IPS-11a (cell line): ENCODE data around the gene LANCL3.
"Not testable (repeated sequence)": the region's sequence is repeated elsewhere in the genome, so short reads cannot be mapped to it uniquely, and the experiment has no call there.

Experiments
- H3K4me3 ChIP-seq: one replicate; pipeline ENCODE4 v1.5.1; 2013; ENCODE audit warnings: low read depth, low read length, control low read depth

LANCL3 gene

GRCh38 chrX:37571426-37572107 lies at the start of gene LANCL3:
Gene LANCL3 (plus strand): TSS chrX:37571661. CDS start chrX:37571871, 210 bp downstream.
- H3K4me3 ChIP-seq = not testable (repeated sequence)

- not testable (repeated sequence) for H3K4me3 ChIP-seq
Measured at GRCh38 chrX:37523673-37524072, 47.8 kb upstream of the LANCL3 start.

- H3K4me3 ChIP-seq = no peak overlapping the region
Measured at GRCh38 chrX:37541991-37542390, 29.5 kb upstream of the LANCL3 start.

- no peak overlapping the region for H3K4me3 ChIP-seq
Measured at GRCh38 chrX:37542791-37543190, 28.7 kb upstream of the LANCL3 start.

- H3K4me3 ChIP-seq = no peak overlapping the region
Measured at GRCh38 chrX:37543324-37543723, 28.1 kb upstream of the LANCL3 start.

- H3K4me3 ChIP-seq = not testable (repeated sequence)
Measured at GRCh38 chrX:37544531-37544930, 26.9 kb upstream of the LANCL3 start.

- H3K4me3 ChIP-seq = no peak overlapping the region
Measured at GRCh38 chrX:37545066-37545465, 26.4 kb upstream of the LANCL3 start.

- H3K4me3 ChIP-seq = not testable (repeated sequence)
Measured at GRCh38 chrX:37549619-37550018, 21.8 kb upstream of the LANCL3 start.

- no peak overlapping the region for H3K4me3 ChIP-seq
Measured at GRCh38 chrX:37553476-37553875, 18.0 kb upstream of the LANCL3 start.

GRCh38 chrX:37565254-37565653 lies 6.2 kb upstream of the LANCL3 start:
- H3K4me3 ChIP-seq = not testable (repeated sequence)

- H3K4me3 ChIP-seq = not testable (repeated sequence)
Measured at GRCh38 chrX:37570349-37570748, 1.1 kb upstream of the LANCL3 start.

GRCh38 chrX:37572108-37572587 lies 687 bp downstream of the LANCL3 start:
- H3K4me3 ChIP-seq = not testable (repeated sequence)

GRCh38 chrX:37573121-37573520 lies 1.7 kb downstream of the LANCL3 start:
- H3K4me3 ChIP-seq = not testable (repeated sequence)

GRCh38 chrX:37578045-37578444 lies 6.6 kb downstream of the LANCL3 start:
- H3K4me3 ChIP-seq = no peak overlapping the region

- no peak overlapping the region for H3K4me3 ChIP-seq
Measured at GRCh38 chrX:37580080-37580479, 8.6 kb downstream of the LANCL3 start.

GRCh38 chrX:37587337-37587736 lies 15.9 kb downstream of the LANCL3 start:
- not testable (repeated sequence) for H3K4me3 ChIP-seq

- H3K4me3 ChIP-seq = no peak overlapping the region
Measured at GRCh38 chrX:37590047-37590446, 18.6 kb downstream of the LANCL3 start.

- no peak overlapping the region for H3K4me3 ChIP-seq
Measured at GRCh38 chrX:37594755-37595382, 23.4 kb downstream of the LANCL3 start.

GRCh38 chrX:37599729-37600128 lies 28.3 kb downstream of the LANCL3 start:
- no peak overlapping the region for H3K4me3 ChIP-seq

GRCh38 chrX:37603938-37604409 lies 32.5 kb downstream of the LANCL3 start:
- no peak overlapping the region for H3K4me3 ChIP-seq

- no peak overlapping the region for H3K4me3 ChIP-seq
Measured at GRCh38 chrX:37607243-37607642, 35.8 kb downstream of the LANCL3 start.

- no peak overlapping the region for H3K4me3 ChIP-seq
Measured at GRCh38 chrX:37608156-37608555, 36.7 kb downstream of the LANCL3 start.
